Heart left ventricle (tissue), 13 donors: ENCODE measurements around the gene ELOB.

ENCODE experiments used
- POLR2A ChIP-seq, 2 donors: fragments of 450-650 bp; IDR thresholded peaks; one replicate each; pipeline ENCODE4 v1.6.1; 2017; ENCODE audit warnings: antibody characterized with exemption in 2 of 2, mild to moderate bottlenecking in 2 of 2, moderate library complexity in 2 of 2
- TF ChIP-seq, protein P1 (sequence below), 12 donors: fragments of 200-600 bp; sonication (generic) in 4 of 12; IDR thresholded peaks; one replicate each; pipeline versions ENCODE4 v1.5.0 to v1.8.0; 2018 to 2022; ENCODE audit warnings: antibody characterized with exemption in 12 of 12, mild to moderate bottlenecking in 5 of 12
- donor health status: ischemic (EF 13 %, LVEDD 7.1; RV severe dilation, severe dysfunction).
- donor health status: DM: no; HTN: yes; CAD: no.
- donor health status: DM: no; HTN: no; CAD: no.
- donor health status: ischemic (EF 25% LVEDD 6.9; RV normal size, moderate dysfunction).
- donor health status: ischemic (EF 25% LVEDD 5.7; RV mildly dilated, moderate dysfunction).
- donor health status: ischemic (EF 35%, LVEDD 5.7; RV mildly dilated, moderate dysfunction).
- donor health status: nonischemic (EF 11% LVEDD 7.7; RV severe dilation, severe dysfunction).
- donor health status: DM: yes; HTN: yes; CAD: no.
- donor health status: PGD.
- donor health status: ischemic (EF 29% LVEDD 5.4; RV normal size, mild dysfunction).
- donor health status: nonischemic (EF 23%, LVEDD 6.1; RV moderate dilation, normal function).

DNA sequence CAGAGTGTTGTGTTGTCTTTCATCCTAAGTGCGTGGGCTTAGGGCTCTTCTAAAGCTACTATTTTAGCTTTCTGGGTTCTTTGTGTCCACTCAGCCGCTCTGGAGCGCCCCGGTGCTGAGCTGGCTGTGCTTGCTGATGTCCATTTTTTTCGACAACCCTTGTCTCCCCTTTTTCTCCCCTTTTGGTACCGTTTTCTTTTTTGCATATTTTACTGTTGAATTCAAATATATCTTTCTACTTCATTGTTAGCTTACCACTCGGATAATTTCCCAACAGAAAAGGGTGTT is 23.4 kb downstream of the ELOB start:
- TF ChIP-seq, protein P1, sequence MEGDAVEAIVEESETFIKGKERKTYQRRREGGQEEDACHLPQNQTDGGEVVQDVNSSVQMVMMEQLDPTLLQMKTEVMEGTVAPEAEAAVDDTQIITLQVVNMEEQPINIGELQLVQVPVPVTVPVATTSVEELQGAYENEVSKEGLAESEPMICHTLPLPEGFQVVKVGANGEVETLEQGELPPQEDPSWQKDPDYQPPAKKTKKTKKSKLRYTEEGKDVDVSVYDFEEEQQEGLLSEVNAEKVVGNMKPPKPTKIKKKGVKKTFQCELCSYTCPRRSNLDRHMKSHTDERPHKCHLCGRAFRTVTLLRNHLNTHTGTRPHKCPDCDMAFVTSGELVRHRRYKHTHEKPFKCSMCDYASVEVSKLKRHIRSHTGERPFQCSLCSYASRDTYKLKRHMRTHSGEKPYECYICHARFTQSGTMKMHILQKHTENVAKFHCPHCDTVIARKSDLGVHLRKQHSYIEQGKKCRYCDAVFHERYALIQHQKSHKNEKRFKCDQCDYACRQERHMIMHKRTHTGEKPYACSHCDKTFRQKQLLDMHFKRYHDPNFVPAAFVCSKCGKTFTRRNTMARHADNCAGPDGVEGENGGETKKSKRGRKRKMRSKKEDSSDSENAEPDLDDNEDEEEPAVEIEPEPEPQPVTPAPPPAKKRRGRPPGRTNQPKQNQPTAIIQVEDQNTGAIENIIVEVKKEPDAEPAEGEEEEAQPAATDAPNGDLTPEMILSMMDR (IDR thresholded peaks at IDR 0.05), result no peak
- no peak for TF ChIP-seq POLR2A (IDR thresholded peaks at IDR 0.05)
